Epidermal melanocyte (primary cell): Measurements from ENCODE around the gene ZNF776.
"Not testable (repeated sequence)": the region's sequence is repeated elsewhere in the genome, so short reads cannot be mapped to it uniquely, and the experiment has no call there.

Experiments used
- DNase-seq: peaks from one replicate; pipeline ENCODE4 v3.0.0; 2011; ENCODE audit warnings: low spot score; ENCODE audit not compliant: insufficient read length

Gene ZNF776

DNA sequence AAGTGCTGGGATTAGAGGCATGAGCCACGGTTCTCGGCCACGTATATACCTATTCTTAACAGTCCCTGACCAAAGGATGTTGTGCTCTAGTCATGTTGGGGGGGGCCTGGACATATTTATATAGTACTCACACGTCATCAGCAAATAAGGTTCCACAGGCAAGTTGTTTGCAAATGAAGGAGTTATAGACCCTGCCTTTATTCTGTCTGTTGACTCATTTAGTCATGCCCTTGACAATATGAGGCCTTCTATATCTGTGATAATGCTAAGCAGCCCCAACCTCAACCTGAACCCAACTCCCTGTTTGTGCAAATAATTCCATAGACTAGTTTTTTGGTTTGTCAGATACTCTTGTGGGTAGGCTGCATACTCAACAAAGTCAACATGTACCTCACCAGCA, 31.7 kb downstream of the ZNF776 start:
- no peak for DNase-seq

DNA sequence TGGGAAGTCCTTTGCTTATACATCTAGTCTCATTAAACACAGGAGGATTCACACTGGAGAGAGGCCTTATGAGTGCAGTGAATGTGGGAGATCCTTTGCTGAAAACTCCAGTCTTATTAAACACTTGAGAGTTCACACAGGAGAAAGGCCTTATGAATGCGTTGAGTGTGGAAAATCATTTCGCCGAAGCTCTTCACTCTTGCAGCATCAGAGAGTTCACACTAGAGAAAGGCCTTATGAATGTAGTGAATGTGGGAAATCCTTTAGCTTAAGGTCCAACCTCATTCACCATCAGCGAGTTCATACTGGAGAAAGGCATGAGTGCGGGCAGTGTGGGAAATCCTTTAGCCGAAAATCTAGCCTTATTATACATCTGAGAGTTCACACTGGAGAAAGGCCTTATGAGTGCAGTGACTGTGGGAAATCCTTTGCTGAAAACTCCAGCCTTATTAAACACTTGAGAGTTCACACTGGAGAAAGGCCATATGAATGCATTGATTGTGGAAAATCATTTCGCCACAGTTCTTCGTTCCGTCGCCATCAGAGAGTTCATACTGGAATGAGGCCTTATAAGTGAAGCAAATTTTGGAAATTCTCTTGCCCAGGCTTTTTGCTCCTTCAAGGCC, 32.7 kb downstream of the ZNF776 start:
- no peak for DNase-seq

DNA sequence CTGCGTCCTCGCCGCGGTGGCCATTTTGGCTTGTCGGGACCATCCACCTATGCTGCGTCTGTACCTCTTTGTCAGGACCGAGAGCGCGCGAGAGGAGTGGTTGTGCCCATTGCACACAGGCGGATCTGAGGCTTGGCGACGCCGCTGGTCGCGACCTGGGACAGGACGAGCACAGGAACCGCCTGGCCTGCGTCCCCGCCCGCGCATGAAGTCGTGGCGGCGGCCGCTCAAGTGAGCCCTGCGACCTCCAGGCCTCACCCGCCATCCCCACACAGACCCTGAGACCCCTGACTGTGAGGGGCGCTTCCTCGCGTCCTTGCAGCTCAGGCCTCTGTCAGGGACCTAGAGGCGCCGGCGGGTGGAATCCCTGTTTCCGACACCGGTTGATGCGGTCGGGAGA, 39.7 kb downstream of the ZNF776 start:
- no peak for DNase-seq

DNA sequence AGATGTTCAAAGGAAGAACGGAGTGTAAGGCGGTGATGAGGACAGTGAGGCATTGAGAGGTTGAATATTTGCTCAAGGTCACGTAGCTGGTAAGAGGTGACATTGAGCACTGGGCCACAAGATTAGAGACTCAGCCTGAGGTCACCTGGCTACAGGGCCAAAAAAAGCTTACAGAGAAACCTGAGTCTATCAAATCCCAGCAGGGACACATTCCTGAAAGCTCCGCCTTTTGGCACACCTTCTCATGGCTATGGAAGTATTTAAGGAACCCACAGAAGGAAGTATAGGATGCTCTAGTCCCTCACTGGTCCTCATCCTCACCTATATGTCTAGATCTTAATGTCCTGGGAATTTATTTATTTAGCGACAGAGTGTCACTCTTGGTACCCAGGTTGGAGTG, 40.3 kb downstream of the ZNF776 start:
- DNase-seq: no peak

DNA sequence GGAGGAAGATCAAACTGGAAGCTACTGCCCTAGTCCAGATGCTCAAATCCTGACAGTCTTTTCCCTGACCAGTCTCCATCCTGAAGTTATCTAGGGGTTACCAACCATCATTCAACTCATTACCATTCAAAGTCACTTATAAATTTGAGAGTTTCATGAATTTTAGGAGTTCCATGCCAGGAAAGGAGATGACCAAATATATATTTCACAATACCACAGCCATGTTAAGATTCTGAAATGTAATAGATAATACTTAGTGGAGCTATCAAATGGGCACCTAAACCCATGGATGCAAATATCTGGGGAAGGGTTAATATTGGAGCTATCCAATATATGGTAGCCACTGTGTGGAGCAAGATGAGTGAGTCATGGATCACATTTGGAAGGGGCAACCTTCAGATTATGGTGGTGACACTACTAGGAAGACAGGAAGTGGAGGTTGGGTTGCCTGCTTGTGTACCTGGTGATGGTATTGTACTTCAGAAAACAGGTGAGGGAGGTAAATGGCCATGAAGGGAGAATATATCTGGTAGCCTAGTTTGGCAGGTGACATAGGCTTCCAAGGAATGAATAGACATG, 41.6 kb downstream of the ZNF776 start:
- DNase-seq: no peak

DNA sequence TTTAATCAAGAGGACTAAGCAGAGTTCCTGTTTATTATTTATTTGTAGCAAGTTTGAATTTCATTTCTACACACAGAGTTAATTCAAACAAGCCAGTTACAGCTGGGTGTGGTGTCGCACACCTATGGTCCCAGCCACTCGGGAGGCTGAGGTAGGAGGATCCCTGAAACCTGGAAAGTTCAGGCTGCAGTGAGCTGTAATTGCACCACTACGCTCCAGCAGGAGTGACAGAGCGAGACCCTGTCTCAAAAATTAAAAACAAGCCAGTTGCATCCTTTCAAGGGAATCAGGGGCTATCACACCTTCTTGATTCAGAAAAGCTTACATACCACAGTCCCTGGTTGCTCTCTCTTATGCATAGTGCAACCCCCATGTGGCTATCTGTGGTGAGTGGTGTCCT, 42.7 kb downstream of the ZNF776 start:
- DNase-seq: no peak

DNA sequence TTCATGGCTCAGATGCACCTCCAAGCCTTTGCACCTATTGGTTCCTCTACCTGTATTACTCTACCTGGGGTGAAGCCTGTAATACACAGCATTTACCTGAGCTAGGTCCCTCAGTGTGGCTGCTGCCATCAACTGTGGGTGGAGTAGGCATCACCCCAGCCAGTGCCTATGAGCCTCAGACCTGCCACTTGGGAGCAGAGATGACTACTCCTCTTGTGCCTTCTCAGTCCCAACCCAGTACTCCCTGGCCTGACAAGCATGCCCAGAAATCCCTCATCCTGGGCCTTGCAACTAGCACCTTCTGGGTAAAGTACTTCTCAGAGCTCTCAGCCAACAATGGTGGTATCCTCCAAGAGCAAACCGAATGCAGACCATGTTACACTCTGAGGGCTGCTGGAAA, 50.0 kb downstream of the ZNF776 start:
- not testable (repeated sequence) for DNase-seq

DNA sequence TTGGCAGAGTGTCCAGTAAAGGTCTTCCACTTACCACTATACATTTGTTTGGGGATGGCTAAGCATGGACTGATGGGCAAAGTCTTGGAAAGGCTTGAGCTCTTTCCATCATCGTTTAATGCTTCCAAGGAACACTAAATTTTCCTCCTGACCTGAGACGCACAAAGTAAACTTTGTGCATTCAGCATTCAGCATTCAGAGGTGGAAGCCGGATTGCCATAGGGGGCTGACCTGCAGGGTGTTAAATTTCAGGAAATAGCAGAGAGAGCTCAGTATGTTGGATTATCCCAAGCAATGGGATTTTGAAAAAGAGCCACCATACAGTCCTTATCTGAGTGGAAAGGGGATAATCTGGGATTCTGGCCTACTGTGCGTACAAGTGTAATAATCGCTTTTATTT, 54.1 kb downstream of the ZNF776 start:
- no peak for DNase-seq

DNA sequence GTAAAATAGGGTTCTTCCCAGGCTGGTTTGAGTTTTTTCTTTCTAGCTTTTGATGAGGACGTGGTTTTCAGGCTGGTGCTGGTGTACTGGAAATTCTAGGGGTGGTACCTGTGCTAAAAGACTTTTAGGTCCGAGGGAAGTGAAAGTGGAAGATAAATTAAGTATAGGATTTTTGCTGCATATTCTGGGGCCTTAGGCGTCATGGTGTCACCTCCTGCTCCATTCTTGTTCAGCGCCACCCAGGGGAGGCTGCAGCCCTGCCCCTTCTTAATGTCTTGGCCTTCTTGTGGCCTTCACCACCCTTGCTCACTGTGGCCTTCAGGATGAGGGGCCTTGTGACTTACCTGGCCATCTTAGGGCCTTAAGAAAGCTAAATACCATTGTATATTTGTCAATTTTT, 55.7 kb downstream of the ZNF776 start:
- no peak for DNase-seq

DNA sequence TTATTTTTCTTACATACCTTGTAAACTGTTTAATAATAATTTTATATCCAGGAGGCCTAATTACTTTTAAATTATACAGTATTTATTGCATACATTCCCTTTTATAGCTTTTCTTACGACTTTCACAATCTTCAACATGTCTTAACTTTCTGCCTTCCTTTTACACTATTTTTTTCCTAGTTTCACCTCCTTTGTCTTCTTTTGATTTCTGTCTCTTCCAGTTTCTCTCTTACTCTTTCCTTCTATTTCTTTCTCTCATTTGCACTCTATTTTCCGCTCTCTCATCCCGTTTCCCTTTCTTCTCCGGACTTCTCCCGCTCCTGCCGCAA, 56.6 kb downstream of the ZNF776 start:
- no peak for DNase-seq

DNA sequence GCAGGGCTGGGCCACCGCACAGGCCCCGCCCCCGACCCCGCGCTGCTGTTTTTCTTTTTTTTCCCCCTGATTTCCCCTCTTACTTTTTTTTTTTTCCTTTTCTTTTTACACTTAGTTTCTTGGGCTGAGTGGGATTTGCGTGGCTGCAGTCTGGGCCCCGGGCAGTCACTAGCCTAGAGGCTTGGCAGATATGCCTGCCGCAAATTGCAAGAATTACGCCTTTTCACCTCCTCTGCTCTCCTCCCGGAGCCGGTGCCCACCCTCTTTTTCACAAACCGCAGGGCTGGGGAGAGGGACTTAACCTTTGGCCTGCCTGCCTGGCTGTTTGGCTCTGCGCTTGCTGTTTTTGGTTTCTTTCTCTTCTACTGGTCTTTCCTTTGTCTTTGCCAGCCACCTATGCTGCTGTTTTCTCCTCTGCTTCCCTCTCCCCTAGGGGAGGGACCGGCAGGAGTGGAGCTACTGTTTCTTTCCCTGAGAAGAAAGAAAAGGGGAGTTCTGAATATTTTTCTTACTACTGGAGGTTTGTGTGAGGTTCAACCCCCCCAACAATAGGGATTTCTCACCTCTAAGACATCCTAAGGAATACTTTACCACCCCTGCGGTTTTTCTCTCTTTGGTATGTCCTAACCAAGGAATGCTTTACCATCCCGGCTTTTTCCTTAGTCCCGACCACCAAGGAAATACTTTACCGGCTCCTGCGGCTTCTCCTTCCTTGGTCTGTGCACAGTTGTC, 57.1 kb downstream of the ZNF776 start:
- DNase-seq: no peak

DNA sequence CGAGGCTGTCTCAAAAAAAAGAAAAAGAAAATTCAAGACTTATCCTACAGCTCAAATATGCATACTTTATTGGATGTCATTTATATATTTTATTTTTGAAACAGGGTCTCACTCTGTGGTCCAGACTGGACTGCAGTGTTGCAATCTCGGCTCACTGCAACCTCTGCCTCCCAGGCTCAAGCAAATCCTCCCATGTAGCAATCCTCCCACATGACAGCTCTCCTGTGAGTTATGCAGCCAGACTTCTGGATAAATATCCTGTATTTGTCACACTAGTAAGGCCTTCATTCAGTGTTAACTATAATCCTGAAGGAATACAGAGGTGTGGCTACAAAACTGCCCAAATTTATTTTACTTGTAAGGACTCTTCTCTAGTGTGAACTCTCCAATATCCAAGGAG, 60.9 kb downstream of the ZNF776 start:
- no peak for DNase-seq
